Neutrophil (primary cell): ENCODE data around the gene BCAS4.

ENCODE experiments used
- H3K27ac ChIP-seq: fragments of 200-600 bp; sonication (generic); 2 replicates; pipeline ENCODE4 v1.5.1; 2016; ENCODE audit warnings: mild to moderate bottlenecking, moderate library complexity
- H3K27me3 ChIP-seq: fragments of 200-600 bp; sonication (generic); 2 replicates; pipeline ENCODE4 v1.6.0; 2016; ENCODE audit warnings: mild to moderate bottlenecking
- H3K36me3 ChIP-seq: fragments of 200-600 bp; sonication (generic); 2 replicates; pipeline ENCODE4 v1.5.1; 2017
- H3K4me1 ChIP-seq, 2 experiments: fragments of 200-600 bp in 1 of 2; sonication (generic) in 1 of 2; 1 replicate in 1 of 2; 2 replicates in 1 of 2; pipeline versions ENCODE4 v1.5.1 to v1.6.1; 2013 to 2016; ENCODE audit warnings: low read depth in 1 of 2, low read length in 1 of 2, mild to moderate bottlenecking in 1 of 2, moderate library complexity in 1 of 2; ENCODE audit not compliant: control insufficient read depth in 1 of 2, insufficient read depth in 1 of 2
- H3K4me3 ChIP-seq, 2 experiments: fragments of 200-600 bp in 1 of 2; sonication (generic) in 1 of 2; 1 replicate in 1 of 2; 2 replicates in 1 of 2; pipeline ENCODE4 v1.5.1; 2013 to 2016; ENCODE audit warnings: low read depth in 1 of 2, low read length in 1 of 2, mild to moderate bottlenecking in 1 of 2, moderate library complexity in 1 of 2
- H3K9me3 ChIP-seq: fragments of 200-600 bp; sonication (generic); 2 replicates; pipeline ENCODE4 v1.5.1; 2016
- CTCF ChIP-seq: fragments of 200-600 bp; sonication (generic); IDR thresholded peaks from 2 replicates; pipeline ENCODE4 v1.5.1; 2016; ENCODE audit warnings: antibody characterized with exemption

BCAS4 gene

GRCh38 chr20:50810842-50811241 is 16.0 kb downstream of the BCAS4 start:
- Histone ChIP-seq H3K36me3 (no peaks in the 10 kb centered on the region), H3K27me3 (no peaks in the 10 kb centered on the region), H3K4me1 (no peaks in the 10 kb centered on the region), H3K4me3 (no peak overlapping the region), H3K9me3 (no peaks in the 10 kb centered on the region), H3K27ac (no peak overlapping the region)
- TF ChIP-seq CTCF = no peak

GRCh38 chr20:50813101-50813643 is 18.3 kb downstream of the BCAS4 start:
- Histone ChIP-seq H3K27ac (no peak overlapping the region), H3K4me1 (peaks cover 0 to 1% of the 10 kb centered on the region in 2 experiments), H3K27me3 (no peaks in the 10 kb centered on the region), H3K4me3 (no peak overlapping the region), H3K36me3 (no peaks in the 10 kb centered on the region), H3K9me3 (no peaks in the 10 kb centered on the region)
- TF ChIP-seq CTCF = no peak

- Histone ChIP-seq H3K27ac (no peak overlapping the region), H3K9me3 (no peaks in the 10 kb centered on the region), H3K27me3 (no peaks in the 10 kb centered on the region), H3K4me1 (peaks cover 0 to 6% of the 10 kb centered on the region in 2 experiments), H3K36me3 (no peaks in the 10 kb centered on the region), H3K4me3 (no peak overlapping the region)
- TF ChIP-seq CTCF = no peak
Observed at GRCh38 chr20:50813801-50814200, 18.9 kb downstream of the BCAS4 start.

GRCh38 chr20:50814438-50815161 is 19.7 kb downstream of the BCAS4 start:
- Histone ChIP-seq H3K9me3 (no peaks in the 10 kb centered on the region), H3K4me3 (no peak overlapping the region), H3K27me3 (no peaks in the 10 kb centered on the region), H3K36me3 (no peaks in the 10 kb centered on the region), H3K27ac (no peak overlapping the region), H3K4me1 (peaks cover 0 to 6% of the 10 kb centered on the region in 2 experiments)
- no peak for TF ChIP-seq CTCF

GRCh38 chr20:50815162-50815989 is 20.5 kb downstream of the BCAS4 start:
- H3K9me3 ChIP-seq = no peaks in the 10 kb centered on the region
- H3K27ac ChIP-seq = no peak overlapping the region
- H3K36me3 ChIP-seq = no peaks in the 10 kb centered on the region
- H3K4me1 ChIP-seq = peaks cover 0 to 6% of the 10 kb centered on the region in 2 experiments
- H3K4me3 ChIP-seq = no peak overlapping the region
- TF ChIP-seq CTCF = no peak
- H3K27me3 ChIP-seq = no peaks in the 10 kb centered on the region
